Esophagus muscularis mucosa (tissue), 4 donors: ENCODE results near the gene MS4A1. TPM values are rescaled to one million over a fixed set of nuclear protein-coding genes. Genes with fewer than 3 reads are reported as not detected.

Source experiments
- DNase-seq: peaks from one replicate; pipeline ENCODE4 v3.0.0-alpha.2; 2017; ENCODE audit errors: extremely low spot score
- H3K27ac ChIP-seq, 4 donors: fragments of 200-600 bp; sonication (generic); replicated peaks in 1 of 4; 1 replicate in 3 of 4; 2 replicates in 1 of 4; pipeline ENCODE4 v1.5.1; 2016 to 2019; ENCODE audit warnings: mild to moderate bottlenecking in 1 of 4
- H3K27me3 ChIP-seq, 4 donors: fragments of 200-600 bp; sonication (generic); one replicate each; pipeline versions ENCODE4 v1.5.1 to v1.6.0; 2016 to 2019
- H3K36me3 ChIP-seq, 4 donors: fragments of 200-600 bp; sonication (generic); one replicate each; pipeline ENCODE4 v1.5.1; 2016 to 2019
- H3K4me1 ChIP-seq, 4 donors: fragments of 200-600 bp; sonication (generic); one replicate each; pipeline ENCODE4 v1.5.1; 2016 to 2019
- H3K4me3 ChIP-seq, 4 donors: fragments of 200-600 bp; sonication (generic); 1 replicate in 2 of 4; 2 replicates in 2 of 4; pipeline ENCODE4 v1.5.1; 2016 to 2019; ENCODE audit warnings: mild to moderate bottlenecking in 4 of 4, moderate library complexity in 1 of 4
- H3K9me3 ChIP-seq, 4 donors: fragments of 200-600 bp; sonication (generic); 1 replicate in 3 of 4; 2 replicates in 1 of 4; pipeline ENCODE4 v1.5.1; 2016 to 2019
- EP300 ChIP-seq: sonication (generic); formaldehyde crosslinking; IDR thresholded peaks from one replicate; pipeline ENCODE4 v1.6.1; 2017; ENCODE audit warnings: antibody characterized with exemption
- POLR2A ChIP-seq: fragments of 450-650 bp; IDR thresholded peaks from one replicate; pipeline ENCODE4 v1.6.1; 2017; ENCODE audit warnings: antibody characterized with exemption, moderate library complexity, mild to moderate bottlenecking, low read depth
- POLR2AphosphoS5 ChIP-seq, 2 donors: sonication (generic); formaldehyde crosslinking; IDR thresholded peaks; one replicate each; pipeline ENCODE4 v1.6.1; 2017; ENCODE audit warnings: antibody characterized with exemption in 2 of 2
- WGBS: methylation state at CpG from one replicate; pipeline ENCODE4 v1.1.5; 2018; 5-methylcytosine and 5-hydroxymethylcytosine counted together
- intact Hi-C: fragments of 100-400 bp; cut with DNase I; formaldehyde crosslinking; loops from one replicate; pipeline ENCODE4 v1.15.1; 2023
- total RNA-seq, 4 donors: library from RNA; depleted of rRNA; stranded (reverse); fragments of >200 nt; gene quantifications; one replicate each; pipeline versions ENCODE4 v1.1.0 to v1.2.1, GENCODE V29; 2016
- TF ChIP-seq, protein P1 (sequence below), 3 experiments: fragments of 200-600 bp in 2 of 3; fragments of 450-650 bp in 1 of 3; sonication (generic) in 2 of 3; IDR thresholded peaks; one replicate each; pipeline ENCODE4 v1.5.1; 2017 to 2019; ENCODE audit warnings: antibody characterized with exemption in 3 of 3, mild to moderate bottlenecking in 2 of 3, moderate library complexity in 1 of 3

Gene MS4A1
- total RNA-seq, 4 donors from 2014 or later: 0.13 to 0.99 (median 0.23) TPM; not detected in 1

GRCh38 chr11:60454212-60454611, 1.4 kb upstream of the MS4A1 start:
- H3K27ac ChIP-seq: no peak overlapping the region
- no peak for TF ChIP-seq POLR2AphosphoS5 (IDR thresholded peaks at IDR 0.05)
- TF ChIP-seq EP300: no peak
- TF ChIP-seq, protein P1, sequence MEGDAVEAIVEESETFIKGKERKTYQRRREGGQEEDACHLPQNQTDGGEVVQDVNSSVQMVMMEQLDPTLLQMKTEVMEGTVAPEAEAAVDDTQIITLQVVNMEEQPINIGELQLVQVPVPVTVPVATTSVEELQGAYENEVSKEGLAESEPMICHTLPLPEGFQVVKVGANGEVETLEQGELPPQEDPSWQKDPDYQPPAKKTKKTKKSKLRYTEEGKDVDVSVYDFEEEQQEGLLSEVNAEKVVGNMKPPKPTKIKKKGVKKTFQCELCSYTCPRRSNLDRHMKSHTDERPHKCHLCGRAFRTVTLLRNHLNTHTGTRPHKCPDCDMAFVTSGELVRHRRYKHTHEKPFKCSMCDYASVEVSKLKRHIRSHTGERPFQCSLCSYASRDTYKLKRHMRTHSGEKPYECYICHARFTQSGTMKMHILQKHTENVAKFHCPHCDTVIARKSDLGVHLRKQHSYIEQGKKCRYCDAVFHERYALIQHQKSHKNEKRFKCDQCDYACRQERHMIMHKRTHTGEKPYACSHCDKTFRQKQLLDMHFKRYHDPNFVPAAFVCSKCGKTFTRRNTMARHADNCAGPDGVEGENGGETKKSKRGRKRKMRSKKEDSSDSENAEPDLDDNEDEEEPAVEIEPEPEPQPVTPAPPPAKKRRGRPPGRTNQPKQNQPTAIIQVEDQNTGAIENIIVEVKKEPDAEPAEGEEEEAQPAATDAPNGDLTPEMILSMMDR (IDR thresholded peaks at IDR 0.05): no peak
- TF ChIP-seq POLR2A: no peak
- intact Hi-C loops: no loop called here
- H3K9me3 ChIP-seq: no peaks in the 10 kb centered on the region
- H3K36me3 ChIP-seq: no peaks in the 10 kb centered on the region
- no peak for DNase-seq
- H3K4me3 ChIP-seq: no peak overlapping the region
- H3K27me3 ChIP-seq: no peaks in the 10 kb centered on the region
- no peaks in the 10 kb centered on the region for H3K4me1 ChIP-seq

GRCh38 chr11:60457576-60457975, 1.9 kb downstream of the MS4A1 start:
- intact Hi-C loops: no loop called here
- H3K4me1 ChIP-seq: no peaks in the 10 kb centered on the region
- no peak overlapping the region for H3K4me3 ChIP-seq
- no peak for TF ChIP-seq EP300
- TF ChIP-seq, protein P1 (IDR thresholded peaks at IDR 0.05): no peak
- no peak overlapping the region for H3K27ac ChIP-seq
- no peaks in the 10 kb centered on the region for H3K9me3 ChIP-seq
- H3K27me3 ChIP-seq: no peaks in the 10 kb centered on the region
- no peak for DNase-seq
- no peaks in the 10 kb centered on the region for H3K36me3 ChIP-seq
- WGBS: 75% methylated on average over 3 of the region's 3 CpGs

GRCh38 chr11:60459345-60459744, 3.7 kb downstream of the MS4A1 start:
- H3K9me3 ChIP-seq: no peaks in the 10 kb centered on the region
- no peaks in the 10 kb centered on the region for H3K36me3 ChIP-seq
- no peaks in the 10 kb centered on the region for H3K4me1 ChIP-seq
- DNase-seq: no peak
- no peak overlapping the region for H3K4me3 ChIP-seq
- no peak for TF ChIP-seq POLR2AphosphoS5 (IDR thresholded peaks at IDR 0.05)
- TF ChIP-seq POLR2A: no peak
- TF ChIP-seq, protein P1 (IDR thresholded peaks at IDR 0.05): no peak
- no peak for TF ChIP-seq EP300
- H3K27me3 ChIP-seq: no peaks in the 10 kb centered on the region
- 92% methylated on average over 1 of the region's 1 CpG for WGBS
- H3K27ac ChIP-seq: no peak overlapping the region
- intact Hi-C loops: no loop called here

GRCh38 chr11:60468829-60469228, 13.2 kb downstream of the MS4A1 start:
- TF ChIP-seq EP300 (no peak), POLR2AphosphoS5 (IDR thresholded peaks at IDR 0.05) (no peak), POLR2A (no peak)
- TF ChIP-seq, protein P1 (IDR thresholded peaks at IDR 0.05): no peak
- 72% methylated on average over 2 of the region's 2 CpGs for WGBS
- Histone ChIP-seq H3K4me3 (no peak overlapping the region), H3K27ac (no peak overlapping the region), H3K9me3 (no peaks in the 10 kb centered on the region), H3K4me1 (no peaks in the 10 kb centered on the region), H3K36me3 (no peaks in the 10 kb centered on the region), H3K27me3 (no peaks in the 10 kb centered on the region)
- DNase-seq: no peak
- intact Hi-C loops: no loop called here

DNA sequence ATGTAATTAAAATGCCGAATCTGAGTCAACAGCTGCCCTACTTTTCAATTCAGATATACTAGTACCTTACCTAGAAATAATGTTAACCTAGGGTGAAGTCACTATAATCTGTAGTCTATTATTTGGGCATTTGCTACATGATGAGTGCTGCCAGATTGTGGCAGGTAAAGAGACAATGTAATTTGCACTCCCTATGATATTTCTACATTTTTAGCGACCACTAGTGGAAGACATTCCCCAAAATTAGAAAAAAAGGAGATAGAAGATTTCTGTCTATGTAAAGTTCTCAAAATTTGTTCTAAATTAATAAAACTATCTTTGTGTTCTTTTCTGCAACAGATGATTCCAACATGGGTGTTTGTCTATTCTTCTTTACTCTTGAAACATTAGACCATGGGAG, 14.1 kb downstream of the MS4A1 start:
- Histone ChIP-seq H3K27me3 (no peaks in the 10 kb centered on the region), H3K9me3 (peaks cover 0 to 2% (median 0%) of the 10 kb centered on the region in 4 donors), H3K27ac (no peak overlapping the region), H3K36me3 (no peaks in the 10 kb centered on the region), H3K4me1 (no peaks in the 10 kb centered on the region), H3K4me3 (no peak overlapping the region)
- no peak for TF ChIP-seq POLR2A
- TF ChIP-seq POLR2AphosphoS5 (IDR thresholded peaks at IDR 0.05): no peak
- TF ChIP-seq, protein P1 (IDR thresholded peaks at IDR 0.05): no peak
- TF ChIP-seq EP300: no peak
- 54% methylated on average over 2 of the region's 2 CpGs for WGBS
- intact Hi-C loops: no loop called here
- no peak for DNase-seq
